WTC11 (cell line): Measurements from ENCODE around the gene PDE6G.

Experiments
- ATF2 ChIP-seq: sonication (generic); formaldehyde crosslinking; IDR thresholded peaks from 2 replicates; pipeline ENCODE4 v1.8.1; 2022; ENCODE audit warnings: low read depth, missing genetic modification reagents, borderline replicate concordance
- CTCF ChIP-seq: fragments of 200-600 bp; IDR thresholded peaks from 2 replicates; pipeline ENCODE4 v1.8.0; 2022; ENCODE audit warnings: antibody characterized with exemption
- IRF2 ChIP-seq: sonication (generic); formaldehyde crosslinking; IDR thresholded peaks from 2 replicates; pipeline ENCODE4 v1.8.0; 2022; ENCODE audit warnings: low read depth, missing genetic modification reagents, borderline replicate concordance
- ZNF232 ChIP-seq: sonication (generic); formaldehyde crosslinking; IDR thresholded peaks from 2 replicates; pipeline ENCODE4 v1.8.0; 2022; ENCODE audit warnings: mild to moderate bottlenecking, missing genetic modification reagents
- TF ChIP-seq, protein P1 (sequence below): sonication (generic); formaldehyde crosslinking; IDR thresholded peaks from 2 replicates; pipeline ENCODE4 v1.8.0; 2022; ENCODE audit warnings: mild to moderate bottlenecking, missing genetic modification reagents
- TF ChIP-seq, protein P2 (sequence below): fragments of 250-450 bp; sonication (Bioruptor Pico); IDR thresholded peaks from 2 replicates; pipeline ENCODE4 v2.1.2; 2022; ENCODE audit warnings: mild to moderate bottlenecking, moderate library complexity
- TF ChIP-seq, protein P3 (sequence below): fragments of 250-450 bp; sonication (Bioruptor Pico); conservative IDR thresholded peaks from 2 replicates; pipeline ENCODE4 v1.9.0; 2021; ENCODE audit warnings: mild to moderate bottlenecking
- TF ChIP-seq, protein P4 (sequence below): sonication (generic); formaldehyde crosslinking; IDR thresholded peaks from 2 replicates; pipeline ENCODE4 v1.8.0; 2022; ENCODE audit warnings: mild to moderate bottlenecking, missing genetic modification reagents

DNA sequence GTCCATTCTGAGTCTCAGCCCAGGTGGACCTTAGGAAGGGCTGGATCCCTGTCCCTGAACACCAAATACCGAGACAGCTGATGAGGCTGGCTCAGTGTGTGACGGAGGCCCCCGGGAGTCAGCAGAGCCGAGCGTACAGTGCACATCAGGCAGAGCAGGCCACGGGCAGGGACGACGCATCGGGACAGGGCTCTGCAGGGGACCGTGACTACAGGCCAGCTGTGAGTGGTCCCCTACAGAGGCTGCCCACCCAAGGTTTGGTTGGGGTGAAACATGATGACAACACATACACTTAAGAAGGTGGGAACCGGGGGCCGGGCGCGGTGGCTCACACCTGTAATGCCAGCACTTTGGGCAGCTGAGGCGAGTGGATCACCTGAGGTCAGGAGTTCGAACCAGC is 16.6 kb upstream of the PDE6G start:
- no peak for TF ChIP-seq CTCF
- TF ChIP-seq, protein P1, sequence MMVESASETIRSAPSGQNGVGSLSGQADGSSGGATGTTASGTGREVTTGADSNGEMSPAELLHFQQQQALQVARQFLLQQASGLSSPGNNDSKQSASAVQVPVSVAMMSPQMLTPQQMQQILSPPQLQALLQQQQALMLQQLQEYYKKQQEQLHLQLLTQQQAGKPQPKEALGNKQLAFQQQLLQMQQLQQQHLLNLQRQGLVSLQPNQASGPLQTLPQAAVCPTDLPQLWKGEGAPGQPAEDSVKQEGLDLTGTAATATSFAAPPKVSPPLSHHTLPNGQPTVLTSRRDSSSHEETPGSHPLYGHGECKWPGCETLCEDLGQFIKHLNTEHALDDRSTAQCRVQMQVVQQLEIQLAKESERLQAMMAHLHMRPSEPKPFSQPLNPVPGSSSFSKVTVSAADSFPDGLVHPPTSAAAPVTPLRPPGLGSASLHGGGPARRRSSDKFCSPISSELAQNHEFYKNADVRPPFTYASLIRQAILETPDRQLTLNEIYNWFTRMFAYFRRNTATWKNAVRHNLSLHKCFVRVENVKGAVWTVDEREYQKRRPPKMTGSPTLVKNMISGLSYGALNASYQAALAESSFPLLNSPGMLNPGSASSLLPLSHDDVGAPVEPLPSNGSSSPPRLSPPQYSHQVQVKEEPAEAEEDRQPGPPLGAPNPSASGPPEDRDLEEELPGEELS (CRISPR knock-in tag): no peak
- TF ChIP-seq, protein P2, sequence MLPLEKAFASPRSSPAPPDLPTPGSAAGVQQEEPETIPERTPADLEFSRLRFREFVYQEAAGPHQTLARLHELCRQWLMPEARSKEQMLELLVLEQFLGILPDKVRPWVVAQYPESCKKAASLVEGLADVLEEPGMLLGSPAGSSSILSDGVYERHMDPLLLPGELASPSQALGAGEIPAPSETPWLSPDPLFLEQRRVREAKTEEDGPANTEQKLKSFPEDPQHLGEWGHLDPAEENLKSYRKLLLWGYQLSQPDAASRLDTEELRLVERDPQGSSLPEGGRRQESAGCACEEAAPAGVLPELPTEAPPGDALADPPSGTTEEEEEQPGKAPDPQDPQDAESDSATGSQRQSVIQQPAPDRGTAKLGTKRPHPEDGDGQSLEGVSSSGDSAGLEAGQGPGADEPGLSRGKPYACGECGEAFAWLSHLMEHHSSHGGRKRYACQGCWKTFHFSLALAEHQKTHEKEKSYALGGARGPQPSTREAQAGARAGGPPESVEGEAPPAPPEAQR: no peak
- TF ChIP-seq, protein P3, sequence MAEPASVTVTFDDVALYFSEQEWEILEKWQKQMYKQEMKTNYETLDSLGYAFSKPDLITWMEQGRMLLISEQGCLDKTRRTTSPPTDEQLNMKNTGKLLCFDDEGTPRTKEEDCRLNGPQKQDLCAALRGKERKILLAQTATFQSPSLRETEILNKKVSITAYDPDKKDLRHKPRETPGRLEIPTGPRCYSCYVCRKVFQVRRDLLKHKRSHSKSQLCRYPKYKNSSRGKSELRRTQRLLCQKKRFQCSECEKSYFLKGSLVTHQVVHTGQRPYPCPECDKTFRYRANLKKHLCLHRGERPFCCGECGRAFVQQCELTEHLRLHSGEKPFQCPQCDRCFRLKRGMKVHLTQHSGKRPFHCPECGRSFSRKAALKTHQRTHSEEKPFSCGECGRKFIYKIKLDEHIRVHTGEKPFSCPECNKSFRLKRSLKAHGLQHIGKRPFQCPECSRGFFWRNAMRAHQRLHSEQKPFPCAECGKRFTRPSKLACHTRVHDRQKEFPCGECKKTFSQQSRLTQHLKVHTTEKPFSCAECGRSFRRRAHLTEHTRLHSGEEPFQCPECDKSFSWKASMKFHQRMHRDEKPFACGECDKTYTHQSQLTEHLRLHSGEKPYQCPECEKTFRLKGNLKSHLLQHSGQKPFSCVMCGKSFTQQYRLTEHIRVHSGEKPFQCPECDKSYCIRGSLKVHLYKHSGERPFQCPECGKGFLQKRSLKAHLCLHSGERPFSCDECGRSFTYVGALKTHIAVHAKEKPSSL: no peak
- TF ChIP-seq ATF2 (CRISPR knock-in tag): no peak
- TF ChIP-seq IRF2 (CRISPR knock-in tag): no peak
- no peak for TF ChIP-seq ZNF232
- TF ChIP-seq, protein P4, sequence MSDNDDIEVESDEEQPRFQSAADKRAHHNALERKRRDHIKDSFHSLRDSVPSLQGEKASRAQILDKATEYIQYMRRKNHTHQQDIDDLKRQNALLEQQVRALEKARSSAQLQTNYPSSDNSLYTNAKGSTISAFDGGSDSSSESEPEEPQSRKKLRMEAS (CRISPR knock-in tag): no peak
